Natural killer cell treated with Interleukin-12 subunit alpha and Interleukin-12 subunit beta and Interleukin-15 and Interleukin-18, amount 100 ng/mL, for 72 hours (primary cell): Measurements from ENCODE around the gene AGAP1. TPM values are rescaled to one million over a fixed set of nuclear protein-coding genes. Genes with fewer than 3 reads are reported as not detected.

ENCODE experiments used
- ATAC-seq, 2 donors: fragments of 150-1000 bp; cut with Tn5 transposase in 1 of 2; sonication (Bioruptor Pico), chemical (Tn5 transposase) in 1 of 2; 2 replicates each; pipeline ENCODE4 v1.10.0; 2021
- DNase-seq: peaks from one replicate; pipeline ENCODE4 v3.0.0; 2022; ENCODE audit warnings: low spot score
- H3K27ac Mint-ChIP-seq, 2 donors: 1 replicate in 1 of 2; 2 replicates in 1 of 2; pipeline ENCODE4 v1.8.0; 2022; ENCODE audit warnings: mixed read lengths in 2 of 2, mild to moderate bottlenecking in 1 of 2, moderate library complexity in 1 of 2
- H3K27me3 Mint-ChIP-seq, 2 donors: 1 replicate in 1 of 2; 2 replicates in 1 of 2; pipeline ENCODE4 v1.8.0; 2022; ENCODE audit warnings: mixed read lengths in 2 of 2
- H3K36me3 Mint-ChIP-seq: one replicate; pipeline ENCODE4 v1.8.0; 2022; ENCODE audit warnings: mixed read lengths
- H3K4me1 Mint-ChIP-seq, 2 donors: 1 replicate in 1 of 2; 2 replicates in 1 of 2; pipeline ENCODE4 v1.8.0; 2022; ENCODE audit warnings: low read depth in 2 of 2, mixed read lengths in 2 of 2, mild to moderate bottlenecking in 1 of 2
- H3K4me3 Mint-ChIP-seq: one replicate; pipeline ENCODE4 v1.8.0; 2022; ENCODE audit warnings: mixed read lengths
- H3K9me3 Mint-ChIP-seq: 2 replicates; pipeline ENCODE4 v1.8.0; 2022; ENCODE audit warnings: mixed read lengths
- total RNA-seq, 2 donors: library from RNA; stranded (reverse); gene quantifications; one replicate each; pipeline ENCODE4 v1.2.3, GENCODE V29; 2022

Gene AGAP1
- total RNA-seq, 2 donors from 2014 or later: 5.2 to 7.4 TPM

GRCh38 chr2:235692671-235693171, 198.9 kb downstream of the AGAP1 start:
- no peak overlapping the region for H3K27ac Mint-ChIP-seq
- peaks cover 4 to 30% of the 10 kb centered on the region in 2 donors for H3K4me1 Mint-ChIP-seq
- H3K4me3 Mint-ChIP-seq: no peak overlapping the region
- H3K36me3 Mint-ChIP-seq: no peaks in the 10 kb centered on the region
- DNase-seq (no peak), ATAC-seq (no peak)
- no peaks in the 10 kb centered on the region for H3K9me3 Mint-ChIP-seq
- no peaks in the 10 kb centered on the region for H3K27me3 Mint-ChIP-seq

- H3K9me3 Mint-ChIP-seq: no peaks in the 10 kb centered on the region
- peaks cover 4 to 29% of the 10 kb centered on the region in 2 donors for H3K4me1 Mint-ChIP-seq
- no peaks in the 10 kb centered on the region for H3K36me3 Mint-ChIP-seq
- DNase-seq (peak; percentile 49), ATAC-seq (no peak)
- no peak overlapping the region for H3K27ac Mint-ChIP-seq
- H3K4me3 Mint-ChIP-seq: no peak overlapping the region
- no peaks in the 10 kb centered on the region for H3K27me3 Mint-ChIP-seq
Observed at GRCh38 chr2:235693279-235693678, 199.4 kb downstream of the AGAP1 start.

- DNase-seq (peak; percentile 25), ATAC-seq (no peak)
- Mint-ChIP-seq H3K27ac (no peak overlapping the region), H3K27me3 (no peaks in the 10 kb centered on the region), H3K36me3 (no peaks in the 10 kb centered on the region), H3K9me3 (no peaks in the 10 kb centered on the region), H3K4me1 (peaks cover 4 to 23% of the 10 kb centered on the region in 2 donors), H3K4me3 (no peak overlapping the region)
Observed at GRCh38 chr2:235694721-235695601, 201.1 kb downstream of the AGAP1 start.

GRCh38 chr2:235695602-235695895, 201.7 kb downstream of the AGAP1 start:
- no peaks in the 10 kb centered on the region for H3K36me3 Mint-ChIP-seq
- DNase-seq: peak; percentile 37
- no peaks in the 10 kb centered on the region for H3K9me3 Mint-ChIP-seq
- H3K4me3 Mint-ChIP-seq: no peak overlapping the region
- H3K27ac Mint-ChIP-seq: no peak overlapping the region
- no peaks in the 10 kb centered on the region for H3K27me3 Mint-ChIP-seq
- peaks cover 4 to 22% of the 10 kb centered on the region in 2 donors for H3K4me1 Mint-ChIP-seq
- ATAC-seq: no peak

GRCh38 chr2:235697041-235697440, 203.2 kb downstream of the AGAP1 start:
- ATAC-seq: no peak

GRCh38 chr2:235698028-235698427, 204.2 kb downstream of the AGAP1 start:
- H3K9me3 Mint-ChIP-seq: no peaks in the 10 kb centered on the region
- H3K36me3 Mint-ChIP-seq: no peaks in the 10 kb centered on the region
- ATAC-seq (no peak), DNase-seq (peak; percentile 25)
- H3K4me3 Mint-ChIP-seq: no peak overlapping the region
- H3K27ac Mint-ChIP-seq: no peak overlapping the region
- no peaks in the 10 kb centered on the region for H3K27me3 Mint-ChIP-seq
- H3K4me1 Mint-ChIP-seq: peaks cover 8 to 20% of the 10 kb centered on the region in 2 donors

More at GRCh38 chr2:235697041-235697440, 203.2 kb downstream of the AGAP1 start:
- no peak overlapping the region for H3K27ac Mint-ChIP-seq
- no peak overlapping the region for H3K4me3 Mint-ChIP-seq
- no peaks in the 10 kb centered on the region for H3K36me3 Mint-ChIP-seq
- H3K4me1 Mint-ChIP-seq: peaks cover 8 to 19% of the 10 kb centered on the region in 2 donors
- no peaks in the 10 kb centered on the region for H3K27me3 Mint-ChIP-seq
- DNase-seq: no peak
- no peaks in the 10 kb centered on the region for H3K9me3 Mint-ChIP-seq

GRCh38 chr2:235698491-235698890, 204.6 kb downstream of the AGAP1 start:
- Mint-ChIP-seq H3K9me3 (no peaks in the 10 kb centered on the region), H3K27ac (no peak overlapping the region), H3K4me3 (no peak overlapping the region), H3K27me3 (no peaks in the 10 kb centered on the region), H3K4me1 (peaks cover 8 to 20% of the 10 kb centered on the region in 2 donors), H3K36me3 (no peaks in the 10 kb centered on the region)
- DNase-seq (no peak), ATAC-seq (no peak)

- Mint-ChIP-seq H3K36me3 (no peaks in the 10 kb centered on the region), H3K4me1 (peaks cover 8 to 18% of the 10 kb centered on the region in 2 donors), H3K27me3 (no peaks in the 10 kb centered on the region), H3K9me3 (no peaks in the 10 kb centered on the region), H3K4me3 (no peak overlapping the region), H3K27ac (no peak overlapping the region)
- DNase-seq (no peak), ATAC-seq (no peak)
Observed at GRCh38 chr2:235699576-235699975, 205.7 kb downstream of the AGAP1 start.

- peaks cover 8 to 14% of the 10 kb centered on the region in 2 donors for H3K4me1 Mint-ChIP-seq
- no peaks in the 10 kb centered on the region for H3K36me3 Mint-ChIP-seq
- no peaks in the 10 kb centered on the region for H3K27me3 Mint-ChIP-seq
- no peak overlapping the region for H3K4me3 Mint-ChIP-seq
- peak overlapping the region in 1 of 2 donors; percentile 16 for H3K27ac Mint-ChIP-seq
- no peaks in the 10 kb centered on the region for H3K9me3 Mint-ChIP-seq
- DNase-seq (peak; percentile 32), ATAC-seq (no peak)
Observed at GRCh38 chr2:235701206-235701981, 207.6 kb downstream of the AGAP1 start.

GRCh38 chr2:235702186-235702585, 208.3 kb downstream of the AGAP1 start:
- no peaks in the 10 kb centered on the region for H3K27me3 Mint-ChIP-seq
- ATAC-seq (no peak), DNase-seq (peak; percentile 50)
- H3K9me3 Mint-ChIP-seq: no peaks in the 10 kb centered on the region
- H3K27ac Mint-ChIP-seq: peak overlapping the region in 1 of 2 donors; percentile 16
- H3K4me3 Mint-ChIP-seq: no peak overlapping the region
- peaks cover 8 to 14% of the 10 kb centered on the region in 2 donors for H3K4me1 Mint-ChIP-seq
- no peaks in the 10 kb centered on the region for H3K36me3 Mint-ChIP-seq

- Mint-ChIP-seq H3K4me3 (no peak overlapping the region), H3K36me3 (no peaks in the 10 kb centered on the region), H3K27ac (no peak overlapping the region), H3K9me3 (no peaks in the 10 kb centered on the region), H3K27me3 (no peaks in the 10 kb centered on the region), H3K4me1 (peaks cover 12 to 15% of the 10 kb centered on the region in 2 donors)
- no peak for DNase-seq
- no peak for ATAC-seq
Observed at GRCh38 chr2:235703711-235704295, 210.0 kb downstream of the AGAP1 start.

- Mint-ChIP-seq H3K9me3 (no peaks in the 10 kb centered on the region), H3K4me3 (no peak overlapping the region), H3K27me3 (no peaks in the 10 kb centered on the region), H3K4me1 (peaks cover 17 to 23% of the 10 kb centered on the region in 2 donors), H3K27ac (no peak overlapping the region), H3K36me3 (no peaks in the 10 kb centered on the region)
- DNase-seq: no peak
- ATAC-seq: no peak
Observed at GRCh38 chr2:235705296-235705695, 211.5 kb downstream of the AGAP1 start.

GRCh38 chr2:235706506-235706905, 212.7 kb downstream of the AGAP1 start:
- no peak for ATAC-seq
- Mint-ChIP-seq H3K27ac (no peak overlapping the region), H3K4me1 (peaks cover 22 to 28% of the 10 kb centered on the region in 2 donors), H3K9me3 (no peaks in the 10 kb centered on the region), H3K27me3 (no peaks in the 10 kb centered on the region), H3K36me3 (no peaks in the 10 kb centered on the region), H3K4me3 (no peak overlapping the region)
- DNase-seq: peak; percentile 18
